Measurements from ENCODE around the gene JDP2. TPM values are rescaled to one million over a fixed set of nuclear protein-coding genes. Genes with fewer than 3 reads are reported as not detected.

JDP2 gene
- total and polyA plus RNA-seq, 8 donors, result 6.6 to 25.8 (median 11.3) TPM

GRCh38 chr14:75491376-75491978, 63.7 kb downstream of the JDP2 start:
- H3K4me3 ChIP-seq, result no peak overlapping the region
- H3K27me3 ChIP-seq, result no peaks in the 10 kb centered on the region
- TF ChIP-seq CTCF (IDR thresholded peaks at IDR 0.05), result no peak
- intact Hi-C loops (cut with DNase I), result loop anchor here in 1 of 3 donors (10.0 kb wide), 1 partner anchor 357 kb away; no protein-coding TSS in a partner anchor
- DNase-seq, result no peak
- no peaks in the 10 kb centered on the region for H3K36me3 ChIP-seq
- WGBS, 2 donors, result 78 to 81% methylated on average over 14 of the region's 14 CpGs
- peaks cover 0 to 5% (median 0%) of the 10 kb centered on the region in 3 donors for H3K4me1 ChIP-seq
- ATAC-seq, result no peak
- H3K9me3 ChIP-seq, result no peaks in the 10 kb centered on the region
- FAIRE-seq, result no peak
- H3K27ac ChIP-seq, result no peak overlapping the region

- FAIRE-seq (no peak), DNase-seq (no peak), ATAC-seq (no peak)
- Histone ChIP-seq H3K4me3 (no peak overlapping the region), H3K9me3 (no peaks in the 10 kb centered on the region), H3K36me3 (no peaks in the 10 kb centered on the region), H3K27me3 (no peaks in the 10 kb centered on the region), H3K27ac (no peak overlapping the region), H3K4me1 (peaks cover 0 to 5% (median 0%) of the 10 kb centered on the region in 3 donors)
- TF ChIP-seq CTCF (IDR thresholded peaks at IDR 0.05), result no peak
- intact Hi-C loops (cut with DNase I), result loop anchor here in 1 of 3 donors (10.0 kb wide), 1 partner anchor 358 kb away; no protein-coding TSS in a partner anchor
- 87 to 88% methylated on average over 9 of the region's 9 CpGs for WGBS, 2 donors
These were observed 65.2 kb downstream of the JDP2 start for GRCh38 chr14:75492832-75493591.

DNA sequence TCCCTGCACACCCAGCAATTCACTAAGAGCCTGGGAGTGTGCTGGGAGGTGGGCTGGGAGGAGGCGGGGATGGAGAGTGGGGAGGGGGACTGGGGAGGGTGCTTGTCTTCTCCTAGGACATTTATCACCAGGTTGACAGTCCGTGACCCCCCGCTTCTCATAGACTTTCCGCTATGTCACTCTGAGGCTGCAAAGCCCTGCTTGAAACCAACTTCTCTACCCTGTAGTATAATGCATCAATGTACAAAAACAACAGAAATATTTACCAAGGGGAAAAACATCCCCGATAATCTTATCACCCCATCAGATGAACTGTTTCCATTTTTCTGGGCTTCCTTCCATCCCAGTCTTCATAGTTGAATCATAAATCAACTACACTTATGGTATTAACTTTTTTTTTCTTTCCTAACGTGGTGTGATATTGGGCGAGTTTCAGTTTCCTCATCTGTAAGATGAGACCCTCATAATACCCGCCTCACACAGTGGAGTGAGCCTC, 65.8 kb downstream of the JDP2 start:
- no peak overlapping the region for H3K4me3 ChIP-seq
- peaks cover 0 to 3% (median 0%) of the 10 kb centered on the region in 3 donors for H3K4me1 ChIP-seq
- WGBS, 2 donors, result 67 to 70% methylated on average over 8 of the region's 8 CpGs
- FAIRE-seq, result no peak
- DNase-seq, result no peak
- TF ChIP-seq CTCF (IDR thresholded peaks at IDR 0.05), result no peak
- no peaks in the 10 kb centered on the region for H3K36me3 ChIP-seq
- intact Hi-C loops (cut with DNase I), result loop anchor here in 1 of 3 donors (10.0 kb wide), 1 partner anchor 359 kb away; no protein-coding TSS in a partner anchor
- H3K9me3 ChIP-seq, result no peaks in the 10 kb centered on the region
- H3K27ac ChIP-seq, result no peak overlapping the region
- no peaks in the 10 kb centered on the region for H3K27me3 ChIP-seq
- no peak for ATAC-seq

- no peak for ATAC-seq
- no peak for DNase-seq
- no peaks in the 10 kb centered on the region for H3K27me3 ChIP-seq
- no peaks in the 10 kb centered on the region for H3K36me3 ChIP-seq
- H3K4me1 ChIP-seq, result no peaks in the 10 kb centered on the region
- no peak overlapping the region for H3K27ac ChIP-seq
- no peak for FAIRE-seq
- 89 to 95% methylated on average over 5 of the region's 5 CpGs for WGBS, 2 donors
- no peak overlapping the region for H3K4me3 ChIP-seq
- intact Hi-C loops (cut with DNase I), result loop anchor here in 1 of 3 donors (10.0 kb wide), 1 partner anchor 360 kb away; no protein-coding TSS in a partner anchor
- no peaks in the 10 kb centered on the region for H3K9me3 ChIP-seq
- TF ChIP-seq CTCF (IDR thresholded peaks at IDR 0.05), result no peak
These were observed 67.1 kb downstream of the JDP2 start for GRCh38 chr14:75494896-75495295.
